HG03097 (cell line): ENCODE measurements around the gene AAK1.
A peak's percentile ranks its signal among the peaks of the same experiment; 100 is the strongest.
"Not testable (repeated sequence)": the region's sequence is repeated elsewhere in the genome, so short reads cannot be mapped to it uniquely, and the experiment has no call there.

Experiments
- ATAC-seq: cut with Tn5 transposase; IDR thresholded peaks from one replicate; pipeline ENCODE4 v1.9.1; 2021; ENCODE audit not compliant: unreplicated experiment, low FRiP score

Gene AAK1

DNA sequence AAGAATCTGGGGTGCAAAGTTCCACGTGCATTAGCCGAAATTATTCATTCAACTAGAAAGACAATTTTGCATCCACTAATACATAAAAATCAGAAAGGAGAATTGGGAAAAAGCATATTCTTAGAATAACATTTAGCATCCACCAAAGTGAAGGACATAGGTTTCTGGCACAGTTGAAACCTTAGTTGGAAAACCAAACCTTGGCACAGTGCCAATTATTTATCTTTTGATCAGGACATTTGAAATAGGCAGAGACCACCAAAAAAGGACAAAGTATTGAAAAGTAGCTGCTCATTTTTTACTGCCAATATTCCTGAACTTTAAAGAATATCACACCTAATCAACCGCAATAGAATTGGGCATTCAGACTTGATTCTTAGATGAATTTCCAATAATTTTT lies 180.8 kb downstream of the AAK1 start:
- no peak for ATAC-seq

DNA sequence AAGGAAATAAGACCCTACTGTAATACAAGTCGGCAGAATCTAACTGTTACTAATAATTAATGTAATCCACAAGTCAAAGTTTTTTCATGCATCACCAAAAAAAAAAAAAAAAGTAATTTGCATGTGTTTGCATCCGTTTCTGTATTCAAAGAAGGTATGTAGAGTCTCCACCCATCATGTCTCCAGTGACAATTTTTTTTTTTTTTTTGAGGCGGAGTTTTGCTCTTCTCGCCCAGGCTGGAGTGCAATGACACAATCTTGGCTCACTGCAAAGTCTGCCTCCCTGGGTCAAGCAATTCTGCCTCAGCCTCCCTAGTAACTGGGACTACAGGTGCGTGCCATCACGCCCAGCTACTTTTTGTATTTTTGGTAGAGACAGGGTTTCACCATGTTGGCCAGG lies 182.1 kb downstream of the AAK1 start:
- no peak for ATAC-seq

DNA sequence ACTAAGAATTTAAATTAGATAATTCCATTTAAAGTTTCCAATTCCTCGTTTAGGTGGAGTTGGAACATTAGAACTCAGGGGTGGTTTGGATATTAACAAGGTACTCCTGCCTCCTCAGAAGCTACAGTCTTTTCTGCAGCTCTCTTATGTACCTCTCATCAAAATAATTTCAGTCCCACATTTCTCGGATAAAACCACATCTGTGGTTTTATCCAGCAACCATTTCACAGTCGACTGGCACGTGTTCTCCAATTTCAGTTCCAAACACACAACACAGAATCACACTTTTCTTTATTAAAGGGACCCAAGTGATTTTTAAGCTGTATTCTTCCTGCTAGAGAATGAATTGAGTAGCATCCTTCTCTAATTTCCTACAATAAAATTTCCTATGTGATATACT lies 183.6 kb downstream of the AAK1 start:
- no peak for ATAC-seq

DNA sequence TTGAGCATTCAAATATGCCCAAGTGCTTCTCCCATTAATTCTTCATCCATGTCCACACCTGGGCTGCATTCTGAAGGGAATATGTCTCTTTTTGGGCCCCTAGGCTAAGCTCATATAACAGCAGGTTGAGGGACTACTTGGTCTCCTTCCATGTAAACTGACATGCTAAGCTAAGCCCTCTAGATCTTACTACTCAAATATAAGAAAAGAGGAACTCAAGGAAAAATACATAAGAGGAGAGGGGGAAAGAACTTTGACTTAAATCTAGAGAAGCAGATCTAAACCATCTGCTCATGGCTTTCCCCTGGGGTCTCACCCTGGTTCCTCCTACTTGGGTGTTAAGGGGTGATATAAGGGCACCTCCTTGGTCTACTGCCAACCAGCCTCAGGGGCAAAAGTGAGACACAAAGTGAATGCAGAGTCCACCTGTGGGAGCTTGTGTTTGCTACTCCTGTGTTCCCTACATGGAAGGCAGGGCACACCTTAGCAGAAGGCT lies 186.5 kb downstream of the AAK1 start:
- no peak for ATAC-seq

- no peak for ATAC-seq
These were observed 187.4 kb downstream of the AAK1 start for GRCh38 chr2:69456154-69456553.

- ATAC-seq = no peak
These were observed 188.6 kb downstream of the AAK1 start for GRCh38 chr2:69454976-69455375.

- no peak for ATAC-seq
These were observed 189.9 kb downstream of the AAK1 start for GRCh38 chr2:69453475-69454129.

DNA sequence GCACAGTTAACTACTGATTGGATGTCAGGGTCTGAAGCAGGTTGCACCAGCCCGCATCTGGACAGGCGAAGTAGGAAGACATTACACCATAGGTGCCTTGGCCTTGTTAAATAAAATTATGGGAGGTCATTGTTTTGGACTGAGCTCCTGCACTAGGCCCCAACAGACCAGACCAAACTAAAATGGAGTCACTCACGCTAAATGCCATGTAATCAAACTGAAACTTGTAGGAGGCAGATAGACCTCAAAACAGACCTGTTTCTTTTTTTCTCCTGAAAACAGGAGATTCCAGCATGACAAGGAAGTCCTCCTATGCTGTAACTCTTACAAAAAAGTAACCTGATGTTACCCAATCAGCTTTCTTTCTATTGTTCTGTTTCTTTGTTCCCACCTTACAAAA lies 190.9 kb downstream of the AAK1 start:
- no peak for ATAC-seq

DNA sequence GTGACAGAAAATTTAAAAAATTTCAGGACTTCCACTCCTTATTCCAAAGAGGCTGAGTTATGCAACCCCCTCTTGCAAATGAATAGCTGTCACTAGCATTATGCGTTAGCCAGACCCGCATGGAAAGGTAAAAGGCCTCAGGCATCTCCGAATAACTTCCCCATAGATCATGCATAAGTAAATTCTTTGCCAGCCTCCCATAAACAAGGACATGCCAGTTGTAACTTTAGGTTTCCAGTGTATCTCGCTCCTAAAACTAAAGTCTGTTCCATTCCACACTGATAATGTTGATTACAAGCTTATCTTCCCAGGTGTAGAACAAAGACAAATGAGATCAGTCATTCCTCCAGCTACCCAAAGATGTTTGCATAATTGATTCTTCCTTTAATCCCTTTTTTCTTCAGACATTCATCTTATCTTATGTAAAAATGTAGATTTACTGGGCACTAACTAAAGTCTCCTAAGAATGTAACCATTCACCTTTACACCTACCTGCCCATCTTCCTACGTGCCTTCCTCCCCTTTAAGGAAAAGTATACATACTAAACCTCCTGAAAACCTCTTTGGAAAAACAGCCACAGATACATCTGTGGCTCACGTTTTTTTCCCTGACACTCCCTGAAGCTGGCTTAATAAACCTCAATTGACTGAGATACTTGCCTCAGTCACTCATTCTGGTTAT lies 192.7 kb downstream of the AAK1 start:
- ATAC-seq = no peak

DNA sequence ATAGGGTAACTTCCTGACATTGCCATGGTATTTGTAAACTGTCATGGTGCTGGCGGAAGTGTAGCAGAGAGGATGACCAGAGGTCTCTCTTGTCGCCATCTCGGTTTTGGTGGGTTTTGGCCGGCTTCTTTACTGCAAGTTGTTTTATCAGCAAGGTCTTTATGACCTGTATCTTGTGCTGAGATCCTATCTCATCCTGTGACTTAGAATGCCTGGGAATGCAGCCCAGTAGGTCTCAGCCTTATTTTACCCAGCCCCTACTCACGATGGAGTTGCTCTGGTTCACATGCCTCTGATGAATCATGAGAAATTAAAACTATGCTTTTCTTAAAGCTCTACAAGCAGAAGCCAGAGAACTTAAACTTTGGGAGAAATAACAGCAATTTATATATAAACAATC lies 193.6 kb downstream of the AAK1 start:
- ATAC-seq = no peak

GRCh38 chr2:69443673-69444072 lies 199.9 kb downstream of the AAK1 start:
- ATAC-seq = not testable (repeated sequence)

GRCh38 chr2:69439499-69439898 lies 204.0 kb downstream of the AAK1 start:
- ATAC-seq = not testable (repeated sequence)

- no peak for ATAC-seq
These were observed 205.0 kb downstream of the AAK1 start for GRCh38 chr2:69438580-69438979.

DNA sequence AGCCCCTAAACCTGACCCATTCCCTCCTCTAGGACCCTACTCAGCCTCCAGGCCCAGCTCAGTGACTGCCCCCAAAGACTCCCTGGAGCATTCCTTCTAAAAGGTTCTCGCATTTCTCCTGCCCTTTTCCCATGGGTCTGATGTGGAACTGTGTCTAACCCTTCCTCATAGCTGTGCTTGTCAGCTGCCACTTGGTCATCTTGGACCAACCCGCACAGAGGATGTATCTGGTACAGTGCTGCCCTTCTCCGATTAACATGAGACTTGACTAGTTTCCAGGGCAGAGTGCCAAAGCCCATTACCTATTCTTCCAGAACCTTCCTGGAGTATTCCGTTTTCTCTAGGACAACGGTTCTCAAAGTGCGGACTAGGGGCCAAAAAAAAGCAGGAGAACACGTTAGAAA lies 205.8 kb downstream of the AAK1 start:
- no peak for ATAC-seq

GRCh38 chr2:69436938-69437750 lies 206.4 kb downstream of the AAK1 start, which contains the start of gene NFU1:
TSS of gene NFU1 (minus strand) at chr2:69437435. CDS start at chr2:69437422, 13 bp downstream.
- ATAC-seq = peak; percentile 94

DNA sequence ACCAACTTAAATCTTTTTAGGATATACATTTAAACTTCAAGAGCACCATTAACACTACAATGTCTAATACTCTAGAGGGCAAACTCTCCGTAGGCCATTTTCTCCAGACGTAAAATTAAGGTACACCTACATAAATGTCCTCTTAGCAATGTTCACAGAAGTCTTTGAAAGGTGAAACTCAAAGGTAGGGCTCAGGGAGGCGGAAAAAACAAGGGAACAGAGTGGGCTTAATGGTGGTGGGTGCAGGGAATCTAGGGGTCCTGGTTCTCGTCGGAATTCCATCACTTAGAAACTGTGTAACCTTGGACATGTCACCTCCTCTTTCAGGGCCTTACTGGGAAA lies 207.0 kb downstream of the AAK1 start:
- ATAC-seq = no peak

DNA sequence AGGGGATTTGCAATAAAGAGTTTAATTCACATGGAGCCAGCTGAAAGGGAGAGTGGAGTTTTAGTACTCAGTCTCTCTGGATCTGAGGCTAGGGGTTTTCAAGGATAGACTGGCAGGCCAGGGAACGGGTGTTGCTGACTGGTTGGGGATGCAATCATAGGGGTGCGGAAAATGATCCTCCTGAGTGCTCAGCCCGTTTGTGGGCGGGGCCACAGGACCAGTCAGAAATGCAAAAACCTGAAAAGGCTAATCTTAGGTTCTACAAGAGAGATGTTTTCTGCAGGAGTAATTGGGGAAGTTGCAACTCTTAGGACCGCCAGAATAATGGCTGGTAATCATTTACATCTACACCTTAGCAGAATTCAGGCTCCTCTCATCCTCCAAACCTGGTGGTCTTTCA lies 208.8 kb downstream of the AAK1 start:
- no peak for ATAC-seq

DNA sequence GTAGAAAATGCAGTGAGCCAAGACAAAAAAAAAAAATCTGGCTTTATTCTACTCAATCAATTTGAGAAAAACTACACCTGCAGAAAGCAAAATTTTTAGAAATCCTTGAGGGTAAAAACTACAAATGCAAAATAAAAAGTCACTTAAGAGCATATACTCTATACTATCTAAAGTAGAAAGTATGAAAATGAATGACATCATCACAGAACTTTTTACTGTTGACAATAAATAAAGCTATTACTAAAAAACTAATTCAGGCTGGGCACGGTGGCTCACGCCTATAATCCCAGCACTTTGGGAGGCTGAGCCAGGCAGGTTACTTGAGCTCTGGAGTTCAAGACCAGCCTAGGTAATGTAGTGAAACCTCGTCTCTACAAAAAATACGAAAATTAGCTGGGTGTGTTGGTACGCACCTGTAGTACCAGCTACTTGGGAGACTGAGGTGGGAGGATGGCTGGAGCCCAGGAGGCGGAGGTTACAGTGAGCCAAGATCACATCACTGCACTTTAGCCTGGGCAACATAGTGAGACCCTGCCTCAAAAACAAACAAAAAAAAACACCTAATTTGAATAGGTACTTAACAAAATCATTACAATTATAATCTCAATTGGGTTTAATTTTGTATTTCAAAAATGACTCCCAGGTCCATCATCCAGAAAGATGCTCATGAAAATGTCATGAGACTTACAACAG lies 213.9 kb downstream of the AAK1 start:
- ATAC-seq = no peak

GRCh38 chr2:69428981-69429380 lies 214.6 kb downstream of the AAK1 start:
- no peak for ATAC-seq

- ATAC-seq = no peak
These were observed 219.1 kb downstream of the AAK1 start for GRCh38 chr2:69424419-69424818.

GRCh38 chr2:69422198-69422597 lies 221.3 kb downstream of the AAK1 start:
- ATAC-seq = no peak
